LNCAP (cell line): ENCODE results near the gene ROCK2.

Experiments used
- CTCF ChIP-seq: fragments of 450-650 bp; IDR thresholded peaks from 2 replicates; pipeline ENCODE4 v1.5.1; 2017; ENCODE audit warnings: mild to moderate bottlenecking

Gene ROCK2

DNA sequence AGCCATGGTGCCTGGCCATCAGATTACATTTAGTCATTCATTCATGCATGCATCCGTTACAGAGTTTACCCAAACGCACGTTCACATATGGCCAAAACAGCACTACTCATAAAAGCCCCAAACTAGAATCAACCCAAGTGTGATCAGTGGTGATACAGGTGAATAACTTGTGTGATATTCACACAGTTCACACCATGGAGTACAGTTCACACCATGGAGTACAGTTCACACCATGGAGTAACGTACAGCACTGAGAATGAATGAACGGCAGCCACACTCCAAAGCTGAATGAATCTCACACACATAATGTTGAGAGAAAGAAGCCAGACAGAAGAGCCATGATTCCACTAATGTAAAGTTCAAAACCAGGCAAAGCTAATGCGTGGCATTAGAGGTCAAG lies 201.4 kb downstream of the ROCK2 start:
- TF ChIP-seq CTCF = no peak

DNA sequence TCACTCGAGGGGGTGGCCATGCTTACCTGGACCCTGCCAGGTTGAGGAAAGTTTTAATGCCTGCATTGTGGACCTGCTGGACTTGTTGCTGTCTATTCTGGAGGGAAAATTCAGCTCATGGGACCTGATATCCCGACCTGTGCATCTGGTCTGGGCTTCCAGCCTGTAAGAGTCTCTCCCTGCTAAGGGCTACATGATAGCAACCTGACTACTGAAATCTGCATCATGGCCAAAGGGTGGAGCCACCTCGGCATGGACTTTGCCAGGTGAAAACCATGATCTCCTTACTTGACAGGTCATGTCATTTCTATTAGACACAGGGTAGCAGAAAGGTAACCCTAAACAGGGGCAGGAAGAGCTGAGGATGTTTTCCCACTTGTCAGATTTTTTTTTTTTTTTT lies 202.1 kb downstream of the ROCK2 start:
- no peak for TF ChIP-seq CTCF

- no peak for TF ChIP-seq CTCF
These were observed 203.1 kb downstream of the ROCK2 start for GRCh38 chr2:11141319-11141718.

DNA sequence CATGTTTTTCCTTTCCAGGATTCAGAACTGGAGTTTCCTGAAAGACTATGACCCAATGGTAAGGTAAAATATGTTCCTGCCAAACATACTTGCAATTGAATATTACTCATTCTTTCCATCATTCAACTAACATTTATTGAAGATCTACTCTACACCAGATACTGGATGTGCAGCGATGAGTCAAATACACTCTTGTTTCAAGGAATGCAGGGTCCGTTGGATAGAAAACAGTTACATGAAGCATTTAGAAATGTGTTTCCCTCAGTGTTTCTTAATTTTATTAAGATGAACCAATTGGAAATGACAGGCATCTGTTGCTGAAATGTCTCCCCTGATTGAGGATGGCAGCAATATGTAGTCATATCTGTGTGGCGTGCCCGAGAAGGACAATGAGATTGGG lies 203.9 kb downstream of the ROCK2 start:
- TF ChIP-seq CTCF = no peak

DNA sequence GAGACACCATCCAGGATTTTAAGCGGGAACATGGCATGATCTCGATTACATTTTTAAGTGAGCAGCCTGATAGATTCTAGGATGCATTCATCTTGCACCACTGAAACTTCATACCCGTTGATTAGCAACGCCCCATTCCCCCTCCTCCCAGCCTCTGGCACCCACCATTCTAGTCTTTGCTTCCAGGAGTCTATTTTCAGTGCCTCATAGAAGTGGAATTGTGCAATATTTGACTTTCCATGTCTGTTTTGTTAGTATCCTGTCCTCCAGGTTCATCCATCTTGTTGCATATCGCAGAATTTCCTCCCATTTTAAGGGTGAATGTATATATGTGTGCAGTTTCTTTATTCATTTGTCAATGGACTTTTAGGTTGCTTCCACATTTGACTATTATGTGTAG lies 210.1 kb downstream of the ROCK2 start:
- no peak for TF ChIP-seq CTCF

GRCh38 chr2:11133936-11134320 lies 210.5 kb downstream of the ROCK2 start:
- no peak for TF ChIP-seq CTCF

DNA sequence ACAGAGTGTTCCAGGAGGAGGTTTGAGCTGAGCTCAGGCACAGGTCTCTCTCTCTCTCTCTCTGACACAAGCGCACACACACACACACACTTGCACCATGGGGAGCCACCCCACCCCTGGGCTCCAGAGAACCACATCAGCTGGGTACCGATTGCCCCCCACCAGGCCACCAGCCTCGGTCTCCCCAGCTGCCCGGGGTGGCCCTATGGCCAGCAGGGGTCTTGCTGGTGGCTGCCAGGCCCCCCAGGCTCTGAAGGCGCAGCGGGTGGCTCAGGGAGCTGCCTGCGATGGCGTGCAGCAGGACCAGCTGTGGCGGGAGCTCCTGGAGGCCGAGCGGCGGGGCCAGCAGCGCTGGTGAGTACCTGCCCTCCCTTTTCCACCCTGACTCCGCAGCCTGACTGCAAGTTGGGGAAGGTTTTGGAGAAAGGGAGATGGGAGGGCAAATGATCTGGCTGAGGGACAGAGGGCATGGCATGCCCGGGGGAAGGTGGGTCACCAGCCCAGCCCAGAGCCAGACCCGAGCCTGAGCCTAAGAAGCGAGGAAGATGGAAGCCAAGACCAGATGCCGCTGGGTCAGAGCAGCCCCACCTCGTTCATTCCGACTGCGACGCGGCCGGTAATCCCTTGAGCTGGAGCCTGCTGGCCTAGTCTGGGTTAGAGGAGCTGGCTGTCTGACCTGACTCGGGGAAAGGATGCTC lies 211.0 kb downstream of the ROCK2 start:
- no peak for TF ChIP-seq CTCF
